MM.1S (cell line): ENCODE results near the gene NDUFV2.
"Not testable (repeated sequence)": the region's sequence is repeated elsewhere in the genome, so short reads cannot be mapped to it uniquely, and the experiment has no call there.

Experiments used
- EZH2 ChIP-seq: fragments of 300-600 bp; sonication (generic); optimal IDR thresholded peaks from 2 replicates; pipeline ENCODE3; 2017; ENCODE audit warnings: low read depth, mild to moderate bottlenecking, antibody characterized with exemption, low read length, mixed read lengths
- EZH2phosphoT487 ChIP-seq: fragments of 300-600 bp; sonication (generic); IDR thresholded peaks from 2 replicates; pipeline ENCODE4 v1.6.1; 2018; ENCODE audit warnings: antibody characterized with exemption, low read length
- TF ChIP-seq, protein P1 (sequence below): fragments of 300-600 bp; sonication (generic); IDR thresholded peaks from 2 replicates; pipeline ENCODE4 v1.5.1; 2016; ENCODE audit warnings: antibody characterized with exemption, low read length, mixed read lengths

DNA sequence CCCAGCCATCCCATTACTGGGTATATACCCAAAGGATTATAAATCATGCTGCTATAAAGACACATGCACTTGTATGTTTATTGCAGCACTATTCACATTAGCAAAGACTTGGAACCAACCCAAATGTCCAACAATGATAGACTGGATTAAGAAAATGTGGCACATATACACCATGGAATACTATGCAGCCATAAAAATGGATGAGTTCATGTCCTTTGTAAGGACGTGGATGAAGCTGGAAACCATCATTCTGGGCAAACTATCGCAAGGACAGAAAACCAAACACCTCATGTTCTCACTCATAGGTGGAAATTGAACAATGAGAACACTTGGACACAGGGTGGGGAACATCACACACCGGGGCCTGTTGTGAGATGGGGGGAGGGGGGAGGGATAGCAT, 9.4 kb upstream of the NDUFV2 start:
- TF ChIP-seq, protein P1, sequence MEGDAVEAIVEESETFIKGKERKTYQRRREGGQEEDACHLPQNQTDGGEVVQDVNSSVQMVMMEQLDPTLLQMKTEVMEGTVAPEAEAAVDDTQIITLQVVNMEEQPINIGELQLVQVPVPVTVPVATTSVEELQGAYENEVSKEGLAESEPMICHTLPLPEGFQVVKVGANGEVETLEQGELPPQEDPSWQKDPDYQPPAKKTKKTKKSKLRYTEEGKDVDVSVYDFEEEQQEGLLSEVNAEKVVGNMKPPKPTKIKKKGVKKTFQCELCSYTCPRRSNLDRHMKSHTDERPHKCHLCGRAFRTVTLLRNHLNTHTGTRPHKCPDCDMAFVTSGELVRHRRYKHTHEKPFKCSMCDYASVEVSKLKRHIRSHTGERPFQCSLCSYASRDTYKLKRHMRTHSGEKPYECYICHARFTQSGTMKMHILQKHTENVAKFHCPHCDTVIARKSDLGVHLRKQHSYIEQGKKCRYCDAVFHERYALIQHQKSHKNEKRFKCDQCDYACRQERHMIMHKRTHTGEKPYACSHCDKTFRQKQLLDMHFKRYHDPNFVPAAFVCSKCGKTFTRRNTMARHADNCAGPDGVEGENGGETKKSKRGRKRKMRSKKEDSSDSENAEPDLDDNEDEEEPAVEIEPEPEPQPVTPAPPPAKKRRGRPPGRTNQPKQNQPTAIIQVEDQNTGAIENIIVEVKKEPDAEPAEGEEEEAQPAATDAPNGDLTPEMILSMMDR: not testable (repeated sequence)
- TF ChIP-seq EZH2, EZH2phosphoT487: not testable (repeated sequence)
